ENCODE data around the gene TAF6.
A peak's percentile ranks its signal among the peaks of the same experiment; 100 is the strongest.
"Not testable (repeated sequence)": the region's sequence is repeated elsewhere in the genome, so short reads cannot be mapped to it uniquely, and the experiment has no call there.

TAF6 gene

GRCh38 chr7:100132697-100133151 is 13.6 kb upstream of the TAF6 start:
- Histone ChIP-seq H4K20me1 (ENCODE audit: low read depth, low read length) (no peaks in the 10 kb centered on the region), H2AFZ (ENCODE audit: low read depth, low read length, severe bottlenecking) (no peak overlapping the region), H3K9me2 (replicated peaks; ENCODE audit: insufficient read depth, low read length) (no peaks in the 10 kb centered on the region), H3K36me3 (ENCODE audit: low read length) (no peaks in the 10 kb centered on the region), H3K9ac (ENCODE audit: low read length) (no peak overlapping the region), H3K27me3 (ENCODE audit: low read length) (no peaks in the 10 kb centered on the region), H3K27ac (ENCODE audit: low read depth, low read length) (no peak overlapping the region), H3K9me3 (ENCODE audit: insufficient read depth, low read length) (no peaks in the 10 kb centered on the region), H3K4me3 (ENCODE audit: insufficient read depth, low read length, poor library complexity, severe bottlenecking) (no peak overlapping the region), H3F3A (ENCODE audit: insufficient read depth) (peaks cover 19% of the 10 kb centered on the region), H3K4me2 (ENCODE audit: low read depth, low read length, poor library complexity, severe bottlenecking) (no peak overlapping the region), H3K79me2 (ENCODE audit: insufficient read depth, low read length) (no peaks in the 10 kb centered on the region)
- TF ChIP-seq EZH2phosphoT487 (conservative IDR thresholded peaks at IDR 0.05; ENCODE audit: low read length), result no peak
- TF ChIP-seq, protein P1, sequence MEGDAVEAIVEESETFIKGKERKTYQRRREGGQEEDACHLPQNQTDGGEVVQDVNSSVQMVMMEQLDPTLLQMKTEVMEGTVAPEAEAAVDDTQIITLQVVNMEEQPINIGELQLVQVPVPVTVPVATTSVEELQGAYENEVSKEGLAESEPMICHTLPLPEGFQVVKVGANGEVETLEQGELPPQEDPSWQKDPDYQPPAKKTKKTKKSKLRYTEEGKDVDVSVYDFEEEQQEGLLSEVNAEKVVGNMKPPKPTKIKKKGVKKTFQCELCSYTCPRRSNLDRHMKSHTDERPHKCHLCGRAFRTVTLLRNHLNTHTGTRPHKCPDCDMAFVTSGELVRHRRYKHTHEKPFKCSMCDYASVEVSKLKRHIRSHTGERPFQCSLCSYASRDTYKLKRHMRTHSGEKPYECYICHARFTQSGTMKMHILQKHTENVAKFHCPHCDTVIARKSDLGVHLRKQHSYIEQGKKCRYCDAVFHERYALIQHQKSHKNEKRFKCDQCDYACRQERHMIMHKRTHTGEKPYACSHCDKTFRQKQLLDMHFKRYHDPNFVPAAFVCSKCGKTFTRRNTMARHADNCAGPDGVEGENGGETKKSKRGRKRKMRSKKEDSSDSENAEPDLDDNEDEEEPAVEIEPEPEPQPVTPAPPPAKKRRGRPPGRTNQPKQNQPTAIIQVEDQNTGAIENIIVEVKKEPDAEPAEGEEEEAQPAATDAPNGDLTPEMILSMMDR (IDR thresholded peaks at IDR 0.05; ENCODE audit: insufficient read depth, low read length, poor library complexity, severe bottlenecking), result peak; percentile 93

DNA sequence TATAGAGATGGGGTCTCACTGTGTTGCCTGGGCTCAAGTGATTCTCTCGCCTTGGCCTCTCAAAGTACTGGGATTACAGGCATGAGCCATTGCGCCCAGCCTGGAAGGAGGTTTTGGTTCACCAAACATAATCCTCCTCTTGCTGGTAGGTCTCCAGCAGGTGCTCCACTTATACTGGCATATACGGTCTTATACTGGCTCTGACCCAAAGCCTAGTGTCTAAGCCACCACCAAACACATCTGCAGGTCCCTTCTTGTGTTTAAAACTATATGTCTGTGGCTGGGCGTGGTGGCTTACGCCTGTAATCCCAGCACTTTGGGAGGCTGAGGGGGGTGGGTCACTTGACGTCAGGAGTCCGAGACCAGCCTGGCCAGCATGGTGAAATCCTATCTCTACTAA is 13.0 kb upstream of the TAF6 start:
- Histone ChIP-seq H3K9me3 (ENCODE audit: insufficient read depth, low read length) (no peaks in the 10 kb centered on the region), H2AFZ (ENCODE audit: low read depth, low read length, severe bottlenecking) (no peak overlapping the region), H3K27ac (ENCODE audit: low read depth, low read length) (no peak overlapping the region), H3K4me2 (ENCODE audit: low read depth, low read length, poor library complexity, severe bottlenecking) (no peak overlapping the region), H3F3A (ENCODE audit: insufficient read depth) (peaks cover 15% of the 10 kb centered on the region), H4K20me1 (ENCODE audit: low read depth, low read length) (no peaks in the 10 kb centered on the region), H3K4me3 (ENCODE audit: insufficient read depth, low read length, poor library complexity, severe bottlenecking) (no peak overlapping the region), H3K27me3 (ENCODE audit: low read length) (no peaks in the 10 kb centered on the region), H3K36me3 (ENCODE audit: low read length) (no peaks in the 10 kb centered on the region), H3K9me2 (replicated peaks; ENCODE audit: insufficient read depth, low read length) (no peaks in the 10 kb centered on the region), H3K9ac (ENCODE audit: low read length) (no peak overlapping the region), H3K79me2 (ENCODE audit: insufficient read depth, low read length) (no peaks in the 10 kb centered on the region)
- no peak for TF ChIP-seq EZH2phosphoT487 (conservative IDR thresholded peaks at IDR 0.05; ENCODE audit: low read length)
- TF ChIP-seq, protein P1 (IDR thresholded peaks at IDR 0.05; ENCODE audit: insufficient read depth, low read length, poor library complexity, severe bottlenecking), result no peak

DNA sequence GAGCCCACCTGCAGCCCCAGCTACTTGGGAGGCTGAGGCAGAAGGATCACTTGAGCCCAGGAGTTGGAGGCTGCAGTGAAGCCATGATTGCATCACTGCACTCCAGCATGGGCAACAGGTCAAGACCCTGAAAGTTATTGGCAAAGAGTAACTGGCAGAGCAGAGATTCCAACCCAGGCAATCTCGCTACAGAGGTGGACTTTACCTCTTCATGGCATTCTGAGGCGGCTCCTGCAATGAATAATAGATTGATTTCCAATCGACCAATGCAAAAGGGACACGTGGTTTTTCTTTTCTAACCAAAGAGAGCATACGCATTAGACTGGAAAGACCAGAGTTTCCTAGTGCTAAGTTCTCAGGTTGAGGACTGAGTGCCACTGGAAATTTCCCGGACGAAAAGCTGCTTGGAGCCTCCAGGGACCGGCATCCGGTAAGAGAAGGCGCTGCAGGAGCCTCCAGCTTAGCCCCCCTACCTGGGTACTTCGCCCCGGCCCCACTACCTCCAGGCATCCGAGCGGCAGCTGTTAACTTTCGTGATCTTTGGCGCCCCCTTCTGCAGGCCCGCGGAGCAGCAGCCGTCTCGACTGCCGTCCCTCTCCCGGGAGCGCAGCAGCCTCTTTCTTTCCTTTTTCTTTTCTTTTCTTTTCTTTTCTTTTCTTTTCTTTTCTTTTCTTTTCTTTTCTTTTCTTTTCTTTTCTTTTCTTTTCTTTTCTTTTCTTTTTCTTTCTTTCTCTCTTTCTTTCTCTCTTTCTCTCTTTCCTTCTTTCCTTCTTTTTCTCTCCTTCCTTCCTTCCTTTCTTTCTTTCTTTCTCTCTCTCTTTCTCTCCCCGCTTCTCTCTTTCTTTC is 11.7 kb upstream of the TAF6 start:
- no peaks in the 10 kb centered on the region for H3K9me2 ChIP-seq (replicated peaks; ENCODE audit: insufficient read depth, low read length)
- no peak overlapping the region for H3K4me3 ChIP-seq (ENCODE audit: insufficient read depth, low read length, poor library complexity, severe bottlenecking)
- no peak overlapping the region for H2AFZ ChIP-seq (ENCODE audit: low read depth, low read length, severe bottlenecking)
- H3K9ac ChIP-seq (ENCODE audit: low read length), result no peak overlapping the region
- no peak overlapping the region for H3K27ac ChIP-seq (ENCODE audit: low read depth, low read length)
- H3K9me3 ChIP-seq (ENCODE audit: insufficient read depth, low read length), result no peaks in the 10 kb centered on the region
- TF ChIP-seq EZH2phosphoT487 (conservative IDR thresholded peaks at IDR 0.05; ENCODE audit: low read length), result no peak
- TF ChIP-seq, protein P1 (IDR thresholded peaks at IDR 0.05; ENCODE audit: insufficient read depth, low read length, poor library complexity, severe bottlenecking), result peak; percentile 48
- H3K79me2 ChIP-seq (ENCODE audit: insufficient read depth, low read length), result peaks cover 6% of the 10 kb centered on the region; the same call in 1 of the 2 replicates
- H3K27me3 ChIP-seq (ENCODE audit: low read length), result no peaks in the 10 kb centered on the region
- peaks cover 23% of the 10 kb centered on the region for H3F3A ChIP-seq (ENCODE audit: insufficient read depth)
- no peaks in the 10 kb centered on the region for H3K36me3 ChIP-seq (ENCODE audit: low read length)
- H4K20me1 ChIP-seq (ENCODE audit: low read depth, low read length), result no peaks in the 10 kb centered on the region
- H3K4me2 ChIP-seq (ENCODE audit: low read depth, low read length, poor library complexity, severe bottlenecking), result peak overlapping the region; percentile 22

- H3K27ac ChIP-seq (ENCODE audit: low read depth, low read length); H3K9ac ChIP-seq (ENCODE audit: low read length); H3K9me2 ChIP-seq (replicated peaks; ENCODE audit: insufficient read depth, low read length); H3K4me3 ChIP-seq (ENCODE audit: insufficient read depth, low read length, poor library complexity, severe bottlenecking); H4K20me1 ChIP-seq (ENCODE audit: low read depth, low read length); H3K36me3 ChIP-seq (ENCODE audit: low read length); H2AFZ ChIP-seq (ENCODE audit: low read depth, low read length, severe bottlenecking); H3K4me2 ChIP-seq (ENCODE audit: low read depth, low read length, poor library complexity, severe bottlenecking); H3K27me3 ChIP-seq (ENCODE audit: low read length); H3K9me3 ChIP-seq (ENCODE audit: insufficient read depth, low read length): not testable (repeated sequence)
- peaks cover 23% of the 10 kb centered on the region for H3F3A ChIP-seq (ENCODE audit: insufficient read depth)
- H3K79me2 ChIP-seq (ENCODE audit: insufficient read depth, low read length), result peaks cover 11% of the 10 kb centered on the region
Observed at GRCh38 chr7:100130220-100130607, 11.1 kb upstream of the TAF6 start.
